ENCODE measurements around the gene R3HDM4.

DNA sequence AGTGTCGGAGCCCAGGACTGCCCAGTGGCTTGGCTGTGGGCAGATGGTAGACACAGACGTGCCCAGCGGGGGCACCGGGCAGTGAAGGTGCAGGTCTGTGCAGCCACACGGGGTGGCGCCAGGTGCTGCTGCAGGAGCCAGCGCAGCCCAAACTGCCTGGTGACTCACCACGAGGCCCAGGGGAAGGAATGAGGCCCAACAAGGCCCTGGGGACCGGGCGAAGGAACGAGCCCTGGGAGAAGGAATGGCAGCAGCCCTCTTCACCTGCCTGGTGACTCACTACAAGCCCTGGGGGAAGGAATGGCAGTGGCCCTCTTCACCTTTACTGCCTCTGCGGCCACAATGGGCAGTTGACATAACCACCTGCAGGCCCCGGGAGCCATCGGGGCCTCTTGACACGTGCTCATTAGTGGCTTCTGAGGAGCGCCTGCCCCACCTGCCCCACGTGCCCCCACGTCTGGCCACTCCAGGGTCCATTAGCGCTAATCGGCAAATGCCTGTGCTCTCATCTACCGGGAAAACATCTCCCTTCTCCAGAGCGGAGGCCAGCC, 29.3 kb downstream of the R3HDM4 start:
- no peak for TF ChIP-seq POLR2A (IDR thresholded peaks at IDR 0.05)
- TF ChIP-seq, protein P1, sequence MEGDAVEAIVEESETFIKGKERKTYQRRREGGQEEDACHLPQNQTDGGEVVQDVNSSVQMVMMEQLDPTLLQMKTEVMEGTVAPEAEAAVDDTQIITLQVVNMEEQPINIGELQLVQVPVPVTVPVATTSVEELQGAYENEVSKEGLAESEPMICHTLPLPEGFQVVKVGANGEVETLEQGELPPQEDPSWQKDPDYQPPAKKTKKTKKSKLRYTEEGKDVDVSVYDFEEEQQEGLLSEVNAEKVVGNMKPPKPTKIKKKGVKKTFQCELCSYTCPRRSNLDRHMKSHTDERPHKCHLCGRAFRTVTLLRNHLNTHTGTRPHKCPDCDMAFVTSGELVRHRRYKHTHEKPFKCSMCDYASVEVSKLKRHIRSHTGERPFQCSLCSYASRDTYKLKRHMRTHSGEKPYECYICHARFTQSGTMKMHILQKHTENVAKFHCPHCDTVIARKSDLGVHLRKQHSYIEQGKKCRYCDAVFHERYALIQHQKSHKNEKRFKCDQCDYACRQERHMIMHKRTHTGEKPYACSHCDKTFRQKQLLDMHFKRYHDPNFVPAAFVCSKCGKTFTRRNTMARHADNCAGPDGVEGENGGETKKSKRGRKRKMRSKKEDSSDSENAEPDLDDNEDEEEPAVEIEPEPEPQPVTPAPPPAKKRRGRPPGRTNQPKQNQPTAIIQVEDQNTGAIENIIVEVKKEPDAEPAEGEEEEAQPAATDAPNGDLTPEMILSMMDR (IDR thresholded peaks at IDR 0.05) = no peak
